GM12878 (cell line): ENCODE measurements around the gene TAB2. TPM values are rescaled to one million over a fixed set of nuclear protein-coding genes. Genes with fewer than 3 reads are reported as not detected.
A peak's percentile ranks its signal among the peaks of the same experiment; 100 is the strongest.

Experiments
- ATAC-seq: fragments of 200-7000 bp; cut with Tn5 transposase; 3 replicates; pipeline ENCODE4 v1.9.1; 2020; ENCODE audit warnings: mild to moderate bottlenecking, moderate library complexity
- BruUV-seq: library from RNA; stranded (reverse); fragments of 400-500 nt; replicated peaks from 2 replicates; lab custom pipeline; 2021; lab: Mats Ljungman, UMichigan
- CTCF ChIA-PET: fragments of 300-600 bp; sonication (Branson Sonifier 250); formaldehyde crosslinking; extraction: SDS; loops from one replicate; lab custom pipeline; 2021; ENCODE audit warnings: inconsistent platforms; lab: Yijun Ruan, JAX
- POLR2A ChIA-PET: fragments of 350-600 bp; formaldehyde crosslinking; extraction: SDS; loops from one replicate; lab custom pipeline; 2021; ENCODE audit warnings: inconsistent platforms; lab: Charles Lee
- RAD21 ChIA-PET: fragments of 300-600 bp; sonication (Branson Sonifier 250); formaldehyde crosslinking; loops from one replicate; lab custom pipeline; 2023; ENCODE audit warnings: antibody characterized with exemption; ENCODE audit not compliant: unreplicated experiment; lab: Charles Lee
- SMC1A ChIA-PET: fragments of 300-600 bp; sonication (Branson Sonifier 250); formaldehyde crosslinking; loops from one replicate; lab custom pipeline; 2023; ENCODE audit not compliant: unreplicated experiment, uncharacterized antibody; lab: Charles Lee
- DNase-seq: peaks from one replicate; pipeline ENCODE4 v3.0.0-alpha.2; 2011; ENCODE audit warnings: low read depth, low spot score
- FAIRE-seq: peaks from 3 replicates; lab custom pipeline; 2011; peaks lifted over from hg19 to GRCh38; lab: Jason Lieb, UNC
- H2AFZ ChIP-seq: 2 replicates; pipeline ENCODE4 v1.6.0; 2011; ENCODE audit warnings: low read depth, low read length, control low read depth; ENCODE audit not compliant: control insufficient read depth
- H3K27ac ChIP-seq: 2 replicates; pipeline ENCODE4 v1.5.1; 2011; ENCODE audit warnings: control low read depth; ENCODE audit not compliant: control insufficient read depth, insufficient read depth
- H3K27me3 ChIP-seq, 2 experiments: replicated peaks in 1 of 2; 2 replicates each; pipeline versions ENCODE4 v1.6.0 to v1.6.1; 2011; ENCODE audit warnings: low read length in 1 of 2; ENCODE audit not compliant: control insufficient read depth in 2 of 2, insufficient read depth in 2 of 2
- H3K36me3 ChIP-seq, 2 experiments: 2 replicates each; pipeline ENCODE4 v1.5.1; 2011; ENCODE audit warnings: low read length in 1 of 2; ENCODE audit not compliant: control insufficient read depth in 2 of 2, insufficient read depth in 2 of 2
- H3K4me1 ChIP-seq: 2 replicates; pipeline ENCODE4 v1.6.1; 2011; ENCODE audit warnings: mild to moderate bottlenecking, low read length, moderate library complexity, mixed read lengths; ENCODE audit not compliant: control insufficient read depth, insufficient read depth
- H3K4me2 ChIP-seq: 2 replicates; pipeline ENCODE4 v1.6.0; 2011; ENCODE audit warnings: control low read depth; ENCODE audit not compliant: control insufficient read depth, insufficient read depth
- H3K4me3 ChIP-seq: fragments of 200-600 bp; sonication (generic); 2 replicates; pipeline ENCODE4 v1.5.1; 2016
- H3K79me2 ChIP-seq: 2 replicates; pipeline ENCODE4 v1.6.0; 2011; ENCODE audit warnings: low read length; ENCODE audit not compliant: control insufficient read depth, insufficient read depth
- H3K9ac ChIP-seq: 2 replicates; pipeline ENCODE4 v1.8.0; 2011; ENCODE audit warnings: low read length, control low read depth, mixed read lengths; ENCODE audit not compliant: control insufficient read depth, insufficient read depth
- H3K9me3 ChIP-seq: replicated peaks from 3 replicates; pipeline ENCODE4 v1.5.1; 2011; ENCODE audit warnings: mild to moderate bottlenecking, low read length; ENCODE audit not compliant: control insufficient read depth, insufficient read depth
- H4K20me1 ChIP-seq: 2 replicates; pipeline ENCODE4 v1.6.0; 2011; ENCODE audit not compliant: control insufficient read depth, insufficient read depth
- CREB1 ChIP-seq: IDR thresholded peaks from 2 replicates; pipeline ENCODE4 v1.6.1; 2012; ENCODE audit warnings: low read depth, mild to moderate bottlenecking, inconsistent platforms
- GABPA ChIP-seq: IDR thresholded peaks from 2 replicates; pipeline ENCODE4 v1.6.1; 2014; ENCODE audit warnings: antibody characterized with exemption, low read depth, mild to moderate bottlenecking, inconsistent platforms
- GATAD2B ChIP-seq: fragments of 450-650 bp; conservative IDR thresholded peaks from 2 replicates; pipeline ENCODE4 v1.6.1; 2017; ENCODE audit warnings: low read depth, mild to moderate bottlenecking, moderate library complexity
- IKZF1 ChIP-seq: fragments of 450-650 bp; conservative IDR thresholded peaks from 2 replicates; pipeline ENCODE4 v1.6.1; 2017; ENCODE audit warnings: antibody characterized with exemption, mild to moderate bottlenecking
- IRF3 ChIP-seq: fragments of 450-650 bp; IDR thresholded peaks from 2 replicates; pipeline ENCODE4 v1.6.1; 2014; ENCODE audit warnings: mild to moderate bottlenecking
- JUNB ChIP-seq: IDR thresholded peaks from 2 replicates; pipeline ENCODE4 v1.6.1; 2016; ENCODE audit warnings: antibody characterized with exemption, mild to moderate bottlenecking
- MTA2 ChIP-seq: fragments of 450-650 bp; IDR thresholded peaks from 2 replicates; pipeline ENCODE4 v1.6.1; 2016; ENCODE audit warnings: low read depth, mild to moderate bottlenecking, moderate library complexity
- POLR2AphosphoS5 ChIP-seq: IDR thresholded peaks from 2 replicates; pipeline ENCODE4 v1.6.1; 2011; ENCODE audit warnings: mild to moderate bottlenecking, low read length, inconsistent platforms
- SREBF1 ChIP-seq: IDR thresholded peaks from 2 replicates; pipeline ENCODE4 v1.6.1; 2012; ENCODE audit warnings: mild to moderate bottlenecking, low read length
- SUPT20H ChIP-seq: IDR thresholded peaks from 2 replicates; pipeline ENCODE4 v1.6.1; 2011; ENCODE audit warnings: low read depth, mild to moderate bottlenecking, low read length, moderate library complexity, borderline replicate concordance; ENCODE audit not compliant: control insufficient read depth
- TARDBP ChIP-seq: IDR thresholded peaks from 2 replicates; pipeline ENCODE4 v1.6.1; 2016; ENCODE audit warnings: borderline replicate concordance
- TCF12 ChIP-seq: IDR thresholded peaks from 2 replicates; pipeline ENCODE4 v1.6.1; 2011; ENCODE audit warnings: low read depth, mild to moderate bottlenecking, low read length
- ZNF207 ChIP-seq: fragments of 450-650 bp; IDR thresholded peaks from 2 replicates; pipeline ENCODE4 v1.6.1; 2014; ENCODE audit warnings: antibody characterized with exemption, mild to moderate bottlenecking, borderline replicate concordance
- ZNF24 ChIP-seq: fragments of 450-650 bp; IDR thresholded peaks from 2 replicates; pipeline ENCODE4 v1.6.1; 2017; ENCODE audit warnings: antibody characterized with exemption, mild to moderate bottlenecking
- WGBS: methylation state at CpG from one replicate; pipeline ENCODE4 v1.1.6; 2016; ENCODE audit warnings: low lambda C conversion rate; ENCODE audit not compliant: insufficient replicate concordance, insufficient coverage; ENCODE audit errors: missing lambda C conversion rate; 5-methylcytosine and 5-hydroxymethylcytosine counted together
- in situ Hi-C: fragments of 300-500 bp; cut with MboI; formaldehyde crosslinking; loops from 9 replicates; pipeline ENCODE4 v1.14.3; 2018; ENCODE audit warnings: mixed read lengths
- intact Hi-C: fragments of 100-400 bp; cut with micrococcal nuclease; formaldehyde crosslinking; loops from one replicate; pipeline ENCODE4 v1.14.2; 2022; ENCODE audit not compliant: unreplicated experiment
- polyA plus RNA-seq, 11 experiments: library from polyadenylated mRNA; depleted of rRNA in 4 of 11; unstranded in 6 of 11; stranded (reverse) in 5 of 11; fragments of >200 nt; fragmentation: Nextera tagmentation in 4 of 11; fragmentation: Illumina TruSeq in 1 of 11; extraction: Ambion mirVana in 4 of 11; extraction: Trizol in 1 of 11; gene quantifications; 1 replicate in 1 of 11; 2 replicates in 10 of 11; pipeline versions ENCODE4 v1.2.1 to v1.2.3, GENCODE V29; 2011 to 2016; ENCODE audit warnings: inconsistent platforms in 2 of 11, missing spikeins in 2 of 11, low read depth in 1 of 11
- total RNA-seq, 4 experiments: library from RNA; depleted of rRNA in 3 of 4; stranded (reverse); fragments of >200 nt in 3 of 4; fragmentation: Illumina TruSeq in 1 of 4; extraction: Trizol in 1 of 4; gene quantifications; 2 replicates each; pipeline versions ENCODE4 v1.2.1 to v1.2.3, GENCODE V29; 2013 to 2021
- TF ChIP-seq, protein P1 (sequence below): fragments of 450-650 bp; IDR thresholded peaks from 2 replicates; pipeline ENCODE4 v1.6.1; 2016; ENCODE audit warnings: mild to moderate bottlenecking

TAB2 gene
- total and polyA plus RNA-seq, 10 of the 15 experiments (the other 5 are each of a cell fraction or from before 2014, with no cell fraction given) = 8.9 to 66.3 (median 23.0) TPM

DNA sequence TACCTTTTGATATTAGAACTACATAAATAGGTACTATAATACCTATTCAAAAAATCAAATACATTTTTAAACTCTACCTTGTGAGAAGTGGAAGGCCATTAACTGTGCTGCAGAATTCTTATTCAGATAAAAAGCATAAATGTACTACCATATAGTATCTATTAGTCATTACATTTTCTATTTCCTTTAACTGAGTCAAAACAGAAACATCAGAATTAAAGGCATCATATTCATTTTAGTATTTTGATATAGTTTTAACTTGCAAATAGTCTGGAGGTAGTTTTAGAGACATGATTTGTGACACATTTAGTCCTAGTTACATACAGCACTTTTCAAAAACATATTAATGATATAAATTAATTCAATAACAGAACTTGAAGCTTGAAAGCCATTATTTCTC is 39.9 kb upstream of the TAB2 start:
- peaks cover 11% of the 10 kb centered on the region for H3K4me1 ChIP-seq
- in situ Hi-C loops = no loop called here
- BruUV-seq = no TSS peak
- DNase-seq (no peak), FAIRE-seq (no peak), ATAC-seq (0 out of 3 replicates have a peak, but pooled peaks have one; percentile 16)
- ChIA-PET RAD21 (no interaction called here), CTCF (interaction anchor here (2.5 kb wide), 1 partner anchor 154 kb away, joined by 6 read pairs; no protein-coding TSS in a partner anchor), SMC1A (interaction anchor here (0.8 to 1.8 kb wide), 5 partner anchors 23 to 249 kb away, joined by 3 to 5 read pairs (median 4); no protein-coding TSS in a partner anchor), POLR2A (interaction anchor here (0.5 kb wide), 1 partner anchor 73 kb away, joined by 3 read pairs; no protein-coding TSS in a partner anchor)
- H3K27ac ChIP-seq = no peak overlapping the region
- TF ChIP-seq TCF12 = no peak
- no peak for TF ChIP-seq GATAD2B
- TF ChIP-seq CREB1 = no peak
- TF ChIP-seq ZNF207 = no peak
- no peak for TF ChIP-seq MTA2
- TF ChIP-seq JUNB = peak; percentile 73
- no peak for TF ChIP-seq TARDBP
- no peaks in the 10 kb centered on the region for H4K20me1 ChIP-seq
- H3K4me3 ChIP-seq = no peak overlapping the region
- H3K27me3 ChIP-seq = no peaks in the 10 kb centered on the region
- no peaks in the 10 kb centered on the region; the same call in 2 of the 3 replicates for H3K9me3 ChIP-seq
- no peak overlapping the region for H3K4me2 ChIP-seq
- intact Hi-C loops = no loop called here
- no peak overlapping the region for H3K9ac ChIP-seq
- H3K36me3 ChIP-seq = no peaks in the 10 kb centered on the region
- H2AFZ ChIP-seq = no peak overlapping the region
- no peaks in the 10 kb centered on the region for H3K79me2 ChIP-seq

DNA sequence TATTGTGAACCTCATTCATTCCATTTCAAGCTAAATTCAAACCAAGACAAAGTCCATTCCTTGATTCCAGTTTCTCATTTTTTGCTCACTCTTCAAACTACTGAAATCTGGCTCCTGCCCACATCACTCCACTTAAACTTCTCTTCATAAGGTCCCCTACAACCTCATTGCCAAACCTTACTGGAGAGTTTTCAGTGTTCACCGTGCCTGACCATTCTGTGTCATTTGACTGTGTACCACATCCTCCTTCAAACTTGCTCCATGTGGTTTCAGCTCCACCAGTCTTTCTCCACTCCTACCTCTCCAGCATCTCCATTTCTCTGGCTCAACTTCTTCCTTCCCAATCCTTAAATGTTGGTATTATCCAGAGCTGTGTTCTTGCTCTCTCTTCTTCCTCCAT is 38.5 kb upstream of the TAB2 start:
- Histone ChIP-seq H4K20me1 (no peaks in the 10 kb centered on the region), H3K9me3 (no peaks in the 10 kb centered on the region; the same call in 2 of the 3 replicates), H3K79me2 (no peaks in the 10 kb centered on the region), H3K27me3 (no peaks in the 10 kb centered on the region), H3K4me3 (no peak overlapping the region), H3K9ac (no peak overlapping the region), H3K27ac (no peak overlapping the region), H3K4me2 (no peak overlapping the region), H2AFZ (no peak overlapping the region), H3K36me3 (no peaks in the 10 kb centered on the region), H3K4me1 (no peaks in the 10 kb centered on the region)
- in situ Hi-C loops = no loop called here
- no peak for DNase-seq
- SMC1A ChIA-PET = interaction anchor here (1.0 to 2.1 kb wide), 6 partner anchors 15 to 188 kb away, joined by 3 to 6 read pairs (median 4); no protein-coding TSS in a partner anchor
- RAD21 ChIA-PET = no interaction called here
- POLR2A ChIA-PET = interaction anchor here (1.0 kb wide), 1 partner anchor 59 kb away, joined by 4 read pairs; no protein-coding TSS in a partner anchor
- no peak for ATAC-seq
- BruUV-seq = no TSS peak
- FAIRE-seq = no peak
- intact Hi-C loops = no loop called here
- WGBS = 0% methylated on average over 1 of the region's 1 CpG
- CTCF ChIA-PET = interaction anchor here (0.6 to 0.9 kb wide), 3 partner anchors 17 to 192 kb away, joined by 3 read pairs; no protein-coding TSS in a partner anchor
- TF ChIP-seq IKZF1 (no peak), SUPT20H (no peak), IRF3 (no peak), GABPA (no peak), ZNF24 (no peak), POLR2AphosphoS5 (no peak), SREBF1 (no peak)
- TF ChIP-seq, protein P1, sequence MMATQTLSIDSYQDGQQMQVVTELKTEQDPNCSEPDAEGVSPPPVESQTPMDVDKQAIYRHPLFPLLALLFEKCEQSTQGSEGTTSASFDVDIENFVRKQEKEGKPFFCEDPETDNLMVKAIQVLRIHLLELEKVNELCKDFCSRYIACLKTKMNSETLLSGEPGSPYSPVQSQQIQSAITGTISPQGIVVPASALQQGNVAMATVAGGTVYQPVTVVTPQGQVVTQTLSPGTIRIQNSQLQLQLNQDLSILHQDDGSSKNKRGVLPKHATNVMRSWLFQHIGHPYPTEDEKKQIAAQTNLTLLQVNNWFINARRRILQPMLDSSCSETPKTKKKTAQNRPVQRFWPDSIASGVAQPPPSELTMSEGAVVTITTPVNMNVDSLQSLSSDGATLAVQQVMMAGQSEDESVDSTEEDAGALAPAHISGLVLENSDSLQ = no peak
